ENCODE measurements around the gene NSG2.

GRCh38 chr5:174008922-174009321, 36.6 kb upstream of the NSG2 start:
- no peak for TF ChIP-seq CTCF (tag by site-specific recombination; IDR thresholded peaks at IDR 0.05)
- TF ChIP-seq ZNF629 (tag by site-specific recombination; IDR thresholded peaks at IDR 0.05): no peak

Measured in HEK293 (cell line).